HL-60 (cell line): Measurements from ENCODE around the gene FAM204A.
A peak's percentile ranks its signal among the peaks of the same experiment; 100 is the strongest.

Source experiments
- POLR2AphosphoS5 ChIP-seq: IDR thresholded peaks from 2 replicates; pipeline ENCODE4 v1.6.1; 2012; ENCODE audit warnings: low read depth
- SPI1 ChIP-seq: IDR thresholded peaks from 2 replicates; pipeline ENCODE4 v1.6.1; 2012; ENCODE audit warnings: low read depth, mild to moderate bottlenecking, borderline replicate concordance
- TF ChIP-seq, protein P1 (sequence below): IDR thresholded peaks from one replicate; pipeline ENCODE4 v1.5.1; 2011; ENCODE audit warnings: low read length, control low read depth, inconsistent platforms; ENCODE audit not compliant: insufficient read depth
- TF ChIP-seq, protein P2 (sequence below): IDR thresholded peaks from 2 replicates; pipeline ENCODE4 v1.6.1; 2012; ENCODE audit warnings: low read depth; ENCODE audit not compliant: insufficient replicate concordance

DNA sequence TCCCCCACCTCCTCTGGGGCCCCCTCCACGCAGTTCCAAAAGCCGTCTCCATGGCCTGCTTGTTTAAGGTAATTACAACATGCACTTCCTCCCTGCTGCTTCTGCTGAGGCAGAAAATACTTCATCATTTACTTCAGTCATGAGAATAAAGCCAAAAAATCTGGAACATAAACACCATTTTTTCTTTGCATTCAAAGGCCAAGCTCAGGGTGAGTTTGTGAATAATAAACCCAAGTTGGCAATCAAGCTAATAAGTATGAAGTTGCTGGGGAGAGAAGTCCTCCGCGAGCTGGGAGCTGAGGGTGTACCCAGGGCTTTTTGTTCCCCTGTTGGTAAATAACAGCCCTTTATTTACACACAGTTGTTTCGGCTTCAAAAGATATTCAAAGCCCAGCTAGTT, 70.5 kb downstream of the FAM204A start:
- TF ChIP-seq, protein P1, sequence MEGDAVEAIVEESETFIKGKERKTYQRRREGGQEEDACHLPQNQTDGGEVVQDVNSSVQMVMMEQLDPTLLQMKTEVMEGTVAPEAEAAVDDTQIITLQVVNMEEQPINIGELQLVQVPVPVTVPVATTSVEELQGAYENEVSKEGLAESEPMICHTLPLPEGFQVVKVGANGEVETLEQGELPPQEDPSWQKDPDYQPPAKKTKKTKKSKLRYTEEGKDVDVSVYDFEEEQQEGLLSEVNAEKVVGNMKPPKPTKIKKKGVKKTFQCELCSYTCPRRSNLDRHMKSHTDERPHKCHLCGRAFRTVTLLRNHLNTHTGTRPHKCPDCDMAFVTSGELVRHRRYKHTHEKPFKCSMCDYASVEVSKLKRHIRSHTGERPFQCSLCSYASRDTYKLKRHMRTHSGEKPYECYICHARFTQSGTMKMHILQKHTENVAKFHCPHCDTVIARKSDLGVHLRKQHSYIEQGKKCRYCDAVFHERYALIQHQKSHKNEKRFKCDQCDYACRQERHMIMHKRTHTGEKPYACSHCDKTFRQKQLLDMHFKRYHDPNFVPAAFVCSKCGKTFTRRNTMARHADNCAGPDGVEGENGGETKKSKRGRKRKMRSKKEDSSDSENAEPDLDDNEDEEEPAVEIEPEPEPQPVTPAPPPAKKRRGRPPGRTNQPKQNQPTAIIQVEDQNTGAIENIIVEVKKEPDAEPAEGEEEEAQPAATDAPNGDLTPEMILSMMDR = no peak
- TF ChIP-seq, protein P2, sequence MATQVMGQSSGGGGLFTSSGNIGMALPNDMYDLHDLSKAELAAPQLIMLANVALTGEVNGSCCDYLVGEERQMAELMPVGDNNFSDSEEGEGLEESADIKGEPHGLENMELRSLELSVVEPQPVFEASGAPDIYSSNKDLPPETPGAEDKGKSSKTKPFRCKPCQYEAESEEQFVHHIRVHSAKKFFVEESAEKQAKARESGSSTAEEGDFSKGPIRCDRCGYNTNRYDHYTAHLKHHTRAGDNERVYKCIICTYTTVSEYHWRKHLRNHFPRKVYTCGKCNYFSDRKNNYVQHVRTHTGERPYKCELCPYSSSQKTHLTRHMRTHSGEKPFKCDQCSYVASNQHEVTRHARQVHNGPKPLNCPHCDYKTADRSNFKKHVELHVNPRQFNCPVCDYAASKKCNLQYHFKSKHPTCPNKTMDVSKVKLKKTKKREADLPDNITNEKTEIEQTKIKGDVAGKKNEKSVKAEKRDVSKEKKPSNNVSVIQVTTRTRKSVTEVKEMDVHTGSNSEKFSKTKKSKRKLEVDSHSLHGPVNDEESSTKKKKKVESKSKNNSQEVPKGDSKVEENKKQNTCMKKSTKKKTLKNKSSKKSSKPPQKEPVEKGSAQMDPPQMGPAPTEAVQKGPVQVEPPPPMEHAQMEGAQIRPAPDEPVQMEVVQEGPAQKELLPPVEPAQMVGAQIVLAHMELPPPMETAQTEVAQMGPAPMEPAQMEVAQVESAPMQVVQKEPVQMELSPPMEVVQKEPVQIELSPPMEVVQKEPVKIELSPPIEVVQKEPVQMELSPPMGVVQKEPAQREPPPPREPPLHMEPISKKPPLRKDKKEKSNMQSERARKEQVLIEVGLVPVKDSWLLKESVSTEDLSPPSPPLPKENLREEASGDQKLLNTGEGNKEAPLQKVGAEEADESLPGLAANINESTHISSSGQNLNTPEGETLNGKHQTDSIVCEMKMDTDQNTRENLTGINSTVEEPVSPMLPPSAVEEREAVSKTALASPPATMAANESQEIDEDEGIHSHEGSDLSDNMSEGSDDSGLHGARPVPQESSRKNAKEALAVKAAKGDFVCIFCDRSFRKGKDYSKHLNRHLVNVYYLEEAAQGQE = no peak
- TF ChIP-seq POLR2AphosphoS5 (no peak), SPI1 (peak; percentile 55; the same call in 1 of the 2 replicates)
